Measurements from ENCODE around the gene NAT14.
"Not testable (repeated sequence)": the region's sequence is repeated elsewhere in the genome, so short reads cannot be mapped to it uniquely, and the experiment has no call there.

NAT14 gene

GRCh38 chr19:55484593-55485438, at the start of gene NAT14:
TSS of gene NAT14 (plus strand) at chr19:55485188. CDS start at chr19:55485709, 521 bp downstream.
- no peak for DNase-seq

- no peak for DNase-seq
Measured at GRCh38 chr19:55436847-55437246, 48.1 kb upstream of the NAT14 start.

- DNase-seq = no peak
Measured at GRCh38 chr19:55437410-55437809, 47.6 kb upstream of the NAT14 start.

- DNase-seq = no peak
Measured at GRCh38 chr19:55439052-55439451, 45.9 kb upstream of the NAT14 start.

- no peak for DNase-seq
Measured at GRCh38 chr19:55440411-55441105, 44.4 kb upstream of the NAT14 start.

GRCh38 chr19:55441319-55441691, 43.7 kb upstream of the NAT14 start:
- DNase-seq = no peak

- no peak for DNase-seq
Measured at GRCh38 chr19:55441692-55442321, 43.2 kb upstream of the NAT14 start.

GRCh38 chr19:55442372-55442961, 42.5 kb upstream of the NAT14 start:
- no peak for DNase-seq

- DNase-seq = no peak
Measured at GRCh38 chr19:55443045-55443823, 41.8 kb upstream of the NAT14 start, which contains the start of gene SHISA7. TSS of gene SHISA7 (minus strand) at chr19:55443300. CDS start at chr19:55442863, 437 bp downstream.

- no peak for DNase-seq
Measured at GRCh38 chr19:55443824-55444480, 41.0 kb upstream of the NAT14 start.

GRCh38 chr19:55444646-55445045, 40.3 kb upstream of the NAT14 start:
- DNase-seq = no peak

- peak; percentile 55 for DNase-seq
Measured at GRCh38 chr19:55446060-55446459, 38.9 kb upstream of the NAT14 start.

GRCh38 chr19:55447421-55448174, 37.4 kb upstream of the NAT14 start:
- no peak for DNase-seq

GRCh38 chr19:55448175-55448490, 36.9 kb upstream of the NAT14 start:
- DNase-seq = not testable (repeated sequence)

- no peak for DNase-seq
Measured at GRCh38 chr19:55449469-55449868, 35.5 kb upstream of the NAT14 start.

GRCh38 chr19:55451163-55451964, 33.6 kb upstream of the NAT14 start:
- no peak for DNase-seq

- DNase-seq = no peak
Measured at GRCh38 chr19:55451965-55452748, 32.8 kb upstream of the NAT14 start.

GRCh38 chr19:55452749-55453346, 32.1 kb upstream of the NAT14 start:
- DNase-seq = peak; percentile 83

Data from NCI-H187 treated with DMSO at 0.1 percent for 48 hours (cell line).